GM19023 (cell line): ENCODE measurements around the gene ZDHHC4.
"Not testable (repeated sequence)": the region's sequence is repeated elsewhere in the genome, so short reads cannot be mapped to it uniquely, and the experiment has no call there.

Source experiments
- ATAC-seq: cut with Tn5 transposase; IDR thresholded peaks from one replicate; pipeline ENCODE4 v1.9.1; 2021; ENCODE audit warnings: mild to moderate bottlenecking, moderate library complexity; ENCODE audit not compliant: unreplicated experiment

The ZDHHC4 gene

GRCh38 chr7:6631605-6632004 lies 54.4 kb downstream of the ZDHHC4 start:
- no peak for ATAC-seq

GRCh38 chr7:6634021-6634420 lies 56.8 kb downstream of the ZDHHC4 start:
- no peak for ATAC-seq

- ATAC-seq: not testable (repeated sequence)
These were observed 57.7 kb downstream of the ZDHHC4 start for GRCh38 chr7:6634971-6635370.

GRCh38 chr7:6636741-6637543 lies 59.7 kb downstream of the ZDHHC4 start, which contains the start of gene ZNF316:
Gene ZNF316, plus strand, starts transcription at chr7:6637318. Its CDS starts 5,092 bp downstream, at chr7:6642410.
- ATAC-seq: peak; percentile 73

GRCh38 chr7:6637544-6638229 lies 60.4 kb downstream of the ZDHHC4 start:
- ATAC-seq: peak; percentile 74
